ENCODE data around the gene PROC.
"Not testable (repeated sequence)": the region's sequence is repeated elsewhere in the genome, so short reads cannot be mapped to it uniquely, and the experiment has no call there.

The PROC gene

GRCh38 chr2:127392828-127393578 is 25.2 kb upstream of the PROC start:
- in situ Hi-C loops (cut with HindIII; ENCODE audit: low sequenced_read_pairs), result no loop called here

DNA sequence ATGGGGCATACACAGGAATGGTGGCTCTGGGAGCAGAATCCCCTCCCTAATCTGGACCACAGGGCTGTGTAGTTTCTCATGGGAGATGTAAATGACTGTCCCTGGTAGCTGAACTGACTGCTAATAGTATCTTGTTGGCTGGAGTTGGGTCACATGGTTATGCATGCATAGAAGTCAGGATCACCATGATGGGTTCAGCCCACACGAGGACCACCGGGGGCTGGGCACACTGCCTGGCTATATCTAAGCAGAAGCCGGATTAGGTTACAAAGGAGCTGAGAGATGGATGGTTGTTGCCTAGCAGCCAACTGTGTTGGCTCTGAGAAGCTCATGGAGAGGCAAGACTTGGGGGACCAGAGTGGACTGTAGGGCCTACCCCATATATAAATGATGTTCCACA is 23.7 kb upstream of the PROC start:
- in situ Hi-C loops (cut with HindIII; ENCODE audit: low sequenced_read_pairs), result no loop called here

DNA sequence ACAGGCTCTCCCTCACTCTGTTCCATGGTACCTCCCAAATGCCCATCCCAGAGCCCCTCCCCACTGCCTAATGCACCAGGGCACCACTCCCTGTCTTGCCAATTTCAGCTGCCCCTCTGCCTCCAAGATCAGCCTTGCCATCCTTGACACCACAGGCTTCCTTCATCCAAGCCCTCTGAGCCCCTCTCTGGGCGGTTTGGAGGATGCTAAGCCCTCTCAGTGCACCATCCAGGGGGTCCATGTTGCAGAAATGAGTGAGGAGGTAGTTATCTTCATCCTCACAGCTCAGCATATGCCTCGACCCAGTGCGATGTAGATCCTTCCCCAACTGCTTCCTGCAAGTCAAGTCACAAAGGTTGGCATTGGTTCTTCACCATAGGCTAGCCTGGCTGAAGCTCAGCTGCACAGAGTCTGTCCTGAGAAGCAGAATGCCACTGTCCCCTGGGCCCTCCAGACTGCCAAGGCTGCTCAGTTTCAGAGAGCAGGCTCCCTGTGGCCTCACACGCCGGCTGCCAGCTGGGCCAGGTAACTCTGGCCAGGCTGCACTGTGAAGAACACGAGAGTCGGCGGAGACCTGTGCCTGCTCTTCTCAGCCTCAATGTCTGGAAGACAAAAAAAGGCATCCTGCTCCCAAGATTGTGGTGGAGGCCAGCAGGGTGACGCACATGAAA is 20.5 kb upstream of the PROC start:
- in situ Hi-C loops (cut with HindIII; ENCODE audit: low sequenced_read_pairs), result no loop called here

- in situ Hi-C loops (cut with HindIII; ENCODE audit: low sequenced_read_pairs), result no loop called here
These were observed 20.0 kb upstream of the PROC start for GRCh38 chr2:127398239-127398590.

DNA sequence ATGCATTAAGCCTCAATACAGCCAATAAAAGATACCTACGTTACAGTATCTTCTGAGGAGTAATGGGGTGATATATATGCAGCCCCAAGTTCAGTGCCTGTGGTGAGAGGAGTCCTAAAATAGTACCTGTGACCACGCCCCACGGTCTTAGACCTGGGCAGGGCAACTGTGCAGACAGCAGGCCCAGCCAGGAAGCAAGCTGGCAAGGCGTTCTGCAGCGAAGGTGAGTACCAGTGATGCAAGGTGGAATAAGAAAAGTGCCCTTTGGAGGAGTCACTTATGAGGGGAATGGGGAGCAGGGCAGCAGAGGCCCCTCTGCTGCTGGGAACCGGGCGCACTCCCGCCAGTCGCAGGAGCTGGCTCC is 17.7 kb upstream of the PROC start:
- in situ Hi-C loops (cut with HindIII; ENCODE audit: low sequenced_read_pairs), result no loop called here

DNA sequence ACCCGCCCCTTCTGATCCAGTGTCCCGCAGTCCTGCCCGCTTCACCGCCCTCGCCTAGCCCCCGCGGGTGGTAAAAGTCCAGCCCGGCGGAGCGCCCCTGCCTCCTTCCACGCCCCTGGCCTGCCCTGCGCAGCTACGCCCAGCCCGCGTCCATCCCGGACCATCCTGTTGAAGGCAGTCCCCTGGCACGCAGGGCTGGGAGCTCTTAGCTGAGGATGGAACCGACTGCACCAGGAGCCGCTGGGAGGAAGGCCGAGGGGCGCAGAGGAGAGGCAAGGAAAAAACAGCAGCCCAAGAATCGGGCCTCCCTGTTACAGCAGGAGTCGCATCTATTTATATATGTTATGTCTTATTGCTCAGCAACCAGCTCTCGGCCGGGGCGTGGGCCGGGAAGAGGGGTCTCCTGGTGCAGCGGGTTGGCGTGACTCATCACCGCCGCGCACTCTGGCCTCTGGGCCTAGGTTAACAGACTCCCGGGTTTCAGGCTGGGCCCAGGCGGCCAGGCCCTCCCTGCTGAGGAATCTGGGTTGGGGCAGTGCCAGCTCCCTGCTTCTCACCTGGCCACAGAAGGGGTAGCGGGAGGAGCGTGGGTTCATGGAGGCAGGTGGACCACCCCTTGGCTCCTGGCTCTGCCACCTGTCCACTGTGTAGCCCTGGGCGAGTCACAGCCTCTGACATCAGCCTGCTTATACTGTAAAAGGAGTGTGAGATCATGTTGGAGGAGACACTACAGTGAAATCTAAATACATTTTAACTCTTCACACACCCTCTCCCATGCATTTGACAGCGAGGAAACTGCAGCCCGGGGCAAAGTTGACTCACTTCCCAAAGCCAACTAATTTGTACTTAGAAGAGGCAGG is 17.1 kb upstream of the PROC start:
- in situ Hi-C loops (cut with HindIII; ENCODE audit: low sequenced_read_pairs), result no loop called here

- in situ Hi-C loops (cut with HindIII; ENCODE audit: low sequenced_read_pairs), result no loop called here
These were observed 16.2 kb upstream of the PROC start for GRCh38 chr2:127401757-127402695.

- in situ Hi-C loops (cut with HindIII; ENCODE audit: low sequenced_read_pairs), result no loop called here
These were observed 14.8 kb upstream of the PROC start for GRCh38 chr2:127403460-127403859.

GRCh38 chr2:127404466-127405254 is 13.6 kb upstream of the PROC start:
- in situ Hi-C loops (cut with HindIII; ENCODE audit: low sequenced_read_pairs), result no loop called here

DNA sequence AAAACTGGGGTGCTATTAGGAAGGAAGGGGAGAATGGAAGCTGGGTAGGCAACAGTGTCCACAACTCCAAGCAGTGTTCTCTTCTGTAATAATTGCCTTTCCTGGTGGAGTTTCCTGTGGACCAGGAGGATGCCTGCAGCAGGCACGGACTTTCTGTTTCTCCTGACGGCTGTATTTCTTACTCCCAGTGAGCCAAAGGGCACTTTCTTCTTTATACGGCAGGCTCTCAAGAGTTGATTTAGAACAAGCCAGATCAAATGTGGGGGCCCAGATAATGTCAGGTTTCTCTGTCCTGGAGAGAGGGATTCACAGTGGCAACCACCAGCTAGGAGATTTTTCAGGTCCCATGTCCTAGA is 13.0 kb upstream of the PROC start:
- in situ Hi-C loops (cut with HindIII; ENCODE audit: low sequenced_read_pairs), result no loop called here

GRCh38 chr2:127406454-127406853 is 11.8 kb upstream of the PROC start:
- in situ Hi-C loops (cut with HindIII; ENCODE audit: low sequenced_read_pairs), result no loop called here

- in situ Hi-C loops (cut with HindIII; ENCODE audit: low sequenced_read_pairs), result no loop called here
These were observed 11.1 kb upstream of the PROC start for GRCh38 chr2:127407091-127407490.

DNA sequence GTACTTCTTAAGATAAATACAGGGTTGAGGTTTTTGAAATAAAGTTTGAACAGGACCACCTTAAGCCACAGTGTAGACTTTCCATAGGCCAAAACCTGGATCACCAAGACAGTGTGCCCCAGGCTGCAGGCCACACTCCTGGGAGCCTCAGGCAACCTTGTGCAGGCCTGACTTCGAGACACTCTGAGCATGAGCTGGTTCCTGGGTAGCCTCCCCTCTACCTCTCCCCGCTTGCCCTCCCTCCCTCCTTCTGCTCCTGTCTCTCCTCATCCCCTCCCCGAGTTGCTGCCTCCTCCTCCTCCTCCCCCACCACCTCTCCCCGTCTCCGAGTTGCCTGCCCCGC is 10.6 kb upstream of the PROC start:
- in situ Hi-C loops (cut with HindIII; ENCODE audit: low sequenced_read_pairs), result no loop called here

GRCh38 chr2:127408004-127408806 is 10.0 kb upstream of the PROC start:
- in situ Hi-C loops (cut with HindIII; ENCODE audit: low sequenced_read_pairs), result no loop called here

DNA sequence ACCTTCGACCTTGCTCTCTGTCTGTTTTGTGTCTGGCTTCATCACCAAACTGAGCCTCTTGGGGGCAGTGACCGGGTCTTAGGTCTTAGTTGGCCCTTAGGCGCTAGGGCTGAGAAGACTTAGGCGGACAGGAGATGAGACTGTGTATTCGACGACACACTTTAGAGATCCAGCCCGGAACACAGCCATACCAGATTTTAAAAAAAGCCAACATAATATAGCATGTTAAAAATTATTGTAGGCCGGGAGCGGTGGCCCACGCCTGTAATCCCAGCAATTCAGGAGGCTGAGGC is 9.5 kb upstream of the PROC start:
- in situ Hi-C loops (cut with HindIII; ENCODE audit: low sequenced_read_pairs), result no loop called here

DNA sequence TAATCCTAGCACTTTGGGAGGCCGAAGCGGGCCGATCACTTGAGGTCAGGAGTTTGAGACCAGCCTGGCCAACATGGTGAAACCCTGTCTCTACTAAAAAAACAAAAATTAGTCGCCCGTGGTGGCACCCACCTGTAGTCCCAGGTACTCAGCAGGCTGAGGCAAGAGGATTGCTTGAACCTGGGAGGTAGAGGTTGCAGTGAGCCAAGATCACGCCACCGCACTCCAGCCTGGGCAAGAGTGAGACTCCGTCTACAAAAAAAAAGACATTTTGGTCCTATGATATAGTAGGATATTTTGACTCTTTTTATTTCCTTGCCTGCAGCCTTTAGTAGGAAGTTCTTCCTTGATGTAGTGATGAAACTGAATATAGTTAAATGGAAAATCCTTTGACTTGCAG is 8.5 kb upstream of the PROC start:
- in situ Hi-C loops (cut with HindIII; ENCODE audit: low sequenced_read_pairs), result not testable (repeated sequence)

- in situ Hi-C loops (cut with HindIII; ENCODE audit: low sequenced_read_pairs), result no loop called here
These were observed 7.2 kb upstream of the PROC start for GRCh38 chr2:127410871-127411652.

DNA sequence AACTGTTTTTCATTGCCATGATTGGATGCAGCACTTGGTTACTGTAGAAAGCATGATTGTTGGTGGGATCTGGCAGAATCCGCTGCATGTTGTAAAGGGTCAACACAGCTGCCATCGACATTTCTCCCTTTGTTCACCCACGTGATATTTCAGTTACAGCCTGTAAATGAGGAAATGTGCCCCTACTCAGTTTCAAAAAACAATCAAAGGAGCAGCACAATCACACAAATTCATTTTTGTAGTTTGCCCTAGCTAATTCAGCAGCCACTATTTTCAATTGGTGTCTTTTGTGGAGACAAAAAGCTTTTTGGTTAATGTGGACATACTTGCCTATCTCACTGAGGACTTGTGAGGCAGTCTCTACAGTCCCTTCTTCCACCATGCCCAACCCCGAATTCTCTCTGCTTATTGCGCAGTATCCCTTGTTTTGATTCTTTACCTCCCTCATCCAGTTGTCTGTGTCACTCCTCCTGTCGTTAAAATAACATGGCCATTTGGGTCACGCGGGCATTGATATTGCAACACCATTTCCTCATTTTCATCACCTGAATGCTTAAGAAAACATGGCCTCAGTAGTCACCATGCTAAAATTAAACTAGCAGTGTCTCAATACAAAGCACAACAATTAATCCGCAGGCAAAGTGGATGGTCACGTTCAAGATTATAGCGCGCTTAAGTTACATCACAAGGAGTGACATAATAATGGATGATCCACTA is 6.4 kb upstream of the PROC start:
- in situ Hi-C loops (cut with HindIII; ENCODE audit: low sequenced_read_pairs), result no loop called here

All from DLD1 (cell line).